Parathyroid adenoma (tissue), 2 donors: ENCODE results near the gene ZCCHC24.

Experiments
- H2AFZ ChIP-seq: fragments of 300-600 bp; sonication (generic); one replicate; pipeline ENCODE4 v1.7.0; 2017; ENCODE audit warnings: antibody characterized with exemption, mild to moderate bottlenecking
- H3K27ac ChIP-seq: fragments of 300-600 bp; sonication (generic); one replicate; pipeline ENCODE4 v1.7.0; 2017
- H3K27me3 ChIP-seq: fragments of 300-600 bp; sonication (generic); one replicate; pipeline ENCODE4 v1.7.0; 2017; ENCODE audit warnings: low read length; ENCODE audit not compliant: control insufficient read depth, insufficient read depth
- H3K36me3 ChIP-seq: fragments of 300-600 bp; sonication (generic); one replicate; pipeline ENCODE4 v1.7.0; 2017; ENCODE audit warnings: low read length; ENCODE audit not compliant: control insufficient read depth, insufficient read depth
- H3K4me1 ChIP-seq: fragments of 300-600 bp; sonication (generic); one replicate; pipeline ENCODE4 v1.7.0; 2017; ENCODE audit warnings: control low read depth
- H3K4me2 ChIP-seq: fragments of 300-600 bp; sonication (generic); one replicate; pipeline ENCODE4 v1.7.0; 2017; ENCODE audit warnings: low read length
- H3K4me3 ChIP-seq: fragments of 300-600 bp; sonication (generic); one replicate; pipeline ENCODE4 v1.7.0; 2017; ENCODE audit warnings: low read depth, low read length
- H3K79me2 ChIP-seq: fragments of 300-600 bp; sonication (generic); one replicate; pipeline ENCODE4 v1.7.0; 2017; ENCODE audit warnings: control low read depth
- H3K9ac ChIP-seq: fragments of 300-600 bp; sonication (generic); one replicate; pipeline ENCODE4 v1.7.0; 2017; ENCODE audit warnings: mild to moderate bottlenecking
- H3K9me3 ChIP-seq: fragments of 300-600 bp; sonication (generic); one replicate; pipeline ENCODE4 v1.7.0; 2017; ENCODE audit warnings: low read length; ENCODE audit not compliant: control insufficient read depth
- CTCF ChIP-seq: fragments of 300-600 bp; sonication (generic); IDR thresholded peaks from one replicate; pipeline ENCODE4 v1.7.0; 2017; ENCODE audit warnings: antibody characterized with exemption, mild to moderate bottlenecking
- donor health status: primary hyperparathyroidism.

The ZCCHC24 gene

GRCh38 chr10:79405221-79405994, 40.0 kb downstream of the ZCCHC24 start:
- peak overlapping the region; percentile 71 for H2AFZ ChIP-seq
- peaks cover 3% of the 10 kb centered on the region for H3K79me2 ChIP-seq
- peak overlapping the region; percentile 52 for H3K4me2 ChIP-seq
- H3K9ac ChIP-seq = no peak overlapping the region
- TF ChIP-seq CTCF = no peak
- no peaks in the 10 kb centered on the region for H3K36me3 ChIP-seq
- no peaks in the 10 kb centered on the region for H3K27me3 ChIP-seq
- peak overlapping the region; percentile 59 for H3K27ac ChIP-seq
- peaks cover 36% of the 10 kb centered on the region for H3K4me1 ChIP-seq
- H3K4me3 ChIP-seq = no peak overlapping the region
- H3K9me3 ChIP-seq = no peaks in the 10 kb centered on the region

- H3K4me1 ChIP-seq = peaks cover 39% of the 10 kb centered on the region
Observed at GRCh38 chr10:79404690-79405131, 40.7 kb downstream of the ZCCHC24 start.

GRCh38 chr10:79404231-79404609, 41.2 kb downstream of the ZCCHC24 start:
- Histone ChIP-seq H3K9me3 (no peaks in the 10 kb centered on the region), H3K27me3 (no peaks in the 10 kb centered on the region), H3K36me3 (no peaks in the 10 kb centered on the region), H3K4me1 (peaks cover 44% of the 10 kb centered on the region), H2AFZ (no peak overlapping the region), H3K4me3 (no peak overlapping the region), H3K4me2 (no peak overlapping the region), H3K9ac (no peak overlapping the region), H3K27ac (peak overlapping the region; percentile 22), H3K79me2 (peaks cover 3% of the 10 kb centered on the region)
- no peak for TF ChIP-seq CTCF

More at GRCh38 chr10:79404690-79405131, 40.7 kb downstream of the ZCCHC24 start:
- H3K79me2 ChIP-seq = peaks cover 3% of the 10 kb centered on the region
- H3K36me3 ChIP-seq = no peaks in the 10 kb centered on the region
- H3K9me3 ChIP-seq = no peaks in the 10 kb centered on the region
- H3K9ac ChIP-seq = no peak overlapping the region
- H2AFZ ChIP-seq = peak overlapping the region; percentile 71
- no peak overlapping the region for H3K4me2 ChIP-seq
- H3K27ac ChIP-seq = peak overlapping the region; percentile 59
- H3K27me3 ChIP-seq = no peaks in the 10 kb centered on the region
- TF ChIP-seq CTCF = no peak
- no peak overlapping the region for H3K4me3 ChIP-seq

- Histone ChIP-seq H3K36me3 (no peaks in the 10 kb centered on the region), H3K4me1 (peaks cover 47% of the 10 kb centered on the region), H3K9me3 (no peaks in the 10 kb centered on the region), H3K27me3 (no peaks in the 10 kb centered on the region), H3K79me2 (peaks cover 3% of the 10 kb centered on the region), H3K27ac (peak overlapping the region; percentile 22), H2AFZ (no peak overlapping the region), H3K9ac (no peak overlapping the region), H3K4me2 (no peak overlapping the region), H3K4me3 (no peak overlapping the region)
- TF ChIP-seq CTCF = no peak
Observed at GRCh38 chr10:79403441-79404230, 41.8 kb downstream of the ZCCHC24 start.
